OCI-LY1 (cell line): ENCODE measurements around the gene CLEC20A.

Experiments used
- H2AFZ ChIP-seq: fragments of 200-600 bp; sonication (generic), shearing (Covaris generic); 2 replicates; pipeline ENCODE4 v1.6.0; 2014; ENCODE audit warnings: antibody characterized with exemption, mild to moderate bottlenecking, low read length
- H3F3A ChIP-seq: fragments of 200-600 bp; sonication (generic), shearing (Covaris generic); 2 replicates; pipeline ENCODE4 v1.6.0; 2014; ENCODE audit warnings: mild to moderate bottlenecking, antibody characterized with exemption, low read length, moderate library complexity; ENCODE audit not compliant: insufficient read depth
- H3K27ac ChIP-seq: fragments of 200-600 bp; sonication (generic); 2 replicates; pipeline ENCODE4 v1.5.1; 2014; ENCODE audit warnings: low read length, mixed run types, mild to moderate bottlenecking, low read depth; ENCODE audit not compliant: poor library complexity, severe bottlenecking
- H3K27me3 ChIP-seq: fragments of 200-600 bp; sonication (generic); 2 replicates; pipeline ENCODE4 v1.6.0; 2014; ENCODE audit warnings: antibody characterized with exemption, mild to moderate bottlenecking, low read length, moderate library complexity; ENCODE audit not compliant: insufficient read depth
- H3K36me3 ChIP-seq: fragments of 200-600 bp; sonication (generic); 2 replicates; pipeline ENCODE4 v1.6.1; 2014; ENCODE audit warnings: mild to moderate bottlenecking, antibody characterized with exemption, low read length, moderate library complexity, mixed read lengths; ENCODE audit not compliant: insufficient read depth
- H3K4me1 ChIP-seq: fragments of 200-600 bp; sonication (generic); 2 replicates; pipeline ENCODE4 v1.5.1; 2014; ENCODE audit warnings: mild to moderate bottlenecking, low read length, moderate library complexity; ENCODE audit not compliant: insufficient read depth, severe bottlenecking
- H3K4me2 ChIP-seq: fragments of 200-600 bp; sonication (generic), shearing (Covaris generic); 2 replicates; pipeline ENCODE4 v1.6.1; 2014; ENCODE audit warnings: low read length
- H3K4me3 ChIP-seq: fragments of 200-600 bp; sonication (generic); 2 replicates; pipeline ENCODE4 v1.5.1; 2014; ENCODE audit warnings: low read length, low read depth, mild to moderate bottlenecking, mixed read lengths; ENCODE audit not compliant: poor library complexity, severe bottlenecking
- H3K79me2 ChIP-seq: fragments of 200-600 bp; shearing (Covaris generic); 2 replicates; pipeline ENCODE4 v1.6.1; 2016; ENCODE audit warnings: mixed run types, low read length, mixed read lengths; ENCODE audit not compliant: insufficient read depth
- H3K9ac ChIP-seq: fragments of 200-600 bp; sonication (generic), shearing (Covaris generic); 2 replicates; pipeline ENCODE4 v1.6.1; 2014; ENCODE audit warnings: mild to moderate bottlenecking, low read length, mixed read lengths
- H3K9me2 ChIP-seq: fragments of 200-600 bp; sonication (generic), shearing (Covaris generic); 2 replicates; pipeline ENCODE4 v1.6.1; 2014; ENCODE audit warnings: low read depth, mild to moderate bottlenecking, low read length, mixed read lengths
- H3K9me3 ChIP-seq: fragments of 200-600 bp; shearing (Covaris generic); 2 replicates; pipeline ENCODE4 v1.6.1; 2014; ENCODE audit warnings: low read length, mixed read lengths
- H4K20me1 ChIP-seq: fragments of 200-600 bp; sonication (generic), shearing (Covaris generic); 2 replicates; pipeline ENCODE4 v1.6.0; 2016; ENCODE audit warnings: mild to moderate bottlenecking, low read length; ENCODE audit not compliant: insufficient read depth
- CTCF ChIP-seq: fragments of 200-600 bp; sonication (generic), shearing (Covaris generic); IDR thresholded peaks from 2 replicates; pipeline ENCODE4 v1.5.1; 2017; ENCODE audit warnings: mild to moderate bottlenecking, antibody characterized with exemption, low read length, moderate library complexity, mixed read lengths
- EZH2 ChIP-seq: fragments of 200-600 bp; sonication (generic), shearing (Covaris generic); IDR thresholded peaks from 2 replicates; pipeline ENCODE4 v1.8.0; 2017; ENCODE audit warnings: borderline replicate concordance, mixed run types, mild to moderate bottlenecking, antibody characterized with exemption, low read length, moderate library complexity, mixed read lengths

The CLEC20A gene

GRCh38 chr1:178509414-178510007, 12.7 kb upstream of the CLEC20A start:
- Histone ChIP-seq H3K36me3 (no peaks in the 10 kb centered on the region), H3K9me2 (no peaks in the 10 kb centered on the region), H3K4me1 (no peaks in the 10 kb centered on the region), H3K27me3 (no peaks in the 10 kb centered on the region), H3K9ac (no peak overlapping the region), H3K4me2 (no peak overlapping the region), H4K20me1 (no peaks in the 10 kb centered on the region), H3K79me2 (no peaks in the 10 kb centered on the region), H2AFZ (no peak overlapping the region), H3K4me3 (no peak overlapping the region), H3K9me3 (no peaks in the 10 kb centered on the region), H3F3A (no peaks in the 10 kb centered on the region), H3K27ac (no peak overlapping the region)
- no peak for TF ChIP-seq EZH2
- TF ChIP-seq CTCF: no peak

GRCh38 chr1:178506669-178507068, 9.9 kb upstream of the CLEC20A start:
- Histone ChIP-seq H3K4me2 (no peak overlapping the region), H3K4me1 (no peaks in the 10 kb centered on the region), H3K9me3 (no peaks in the 10 kb centered on the region), H3K27ac (no peak overlapping the region), H3K9me2 (no peaks in the 10 kb centered on the region), H4K20me1 (no peaks in the 10 kb centered on the region), H3K9ac (no peak overlapping the region), H3F3A (no peaks in the 10 kb centered on the region), H3K4me3 (no peak overlapping the region), H3K36me3 (no peaks in the 10 kb centered on the region), H2AFZ (no peak overlapping the region), H3K27me3 (no peaks in the 10 kb centered on the region), H3K79me2 (no peaks in the 10 kb centered on the region)
- TF ChIP-seq EZH2 (no peak), CTCF (no peak)

- H3K79me2 ChIP-seq: no peaks in the 10 kb centered on the region
- no peaks in the 10 kb centered on the region for H3F3A ChIP-seq
- no peaks in the 10 kb centered on the region for H3K27me3 ChIP-seq
- TF ChIP-seq CTCF (no peak), EZH2 (no peak)
- H3K4me3 ChIP-seq: no peak overlapping the region
- H3K27ac ChIP-seq: no peak overlapping the region
- H2AFZ ChIP-seq: no peak overlapping the region
- H3K9ac ChIP-seq: no peak overlapping the region
- H3K36me3 ChIP-seq: no peaks in the 10 kb centered on the region
- no peaks in the 10 kb centered on the region for H4K20me1 ChIP-seq
- no peaks in the 10 kb centered on the region for H3K9me3 ChIP-seq
- no peak overlapping the region for H3K4me2 ChIP-seq
- H3K4me1 ChIP-seq: no peaks in the 10 kb centered on the region
- H3K9me2 ChIP-seq: no peaks in the 10 kb centered on the region
Observed at GRCh38 chr1:178506177-178506576, 9.4 kb upstream of the CLEC20A start.
